Measurements from ENCODE around the gene SF3B1.
A peak's percentile ranks its signal among the peaks of the same experiment; 100 is the strongest.
"Not testable (repeated sequence)": the region's sequence is repeated elsewhere in the genome, so short reads cannot be mapped to it uniquely, and the experiment has no call there.

The SF3B1 gene

GRCh38 chr2:197379308-197379917, 55.4 kb downstream of the SF3B1 start:
- DNase-seq, result not testable (repeated sequence)

DNA sequence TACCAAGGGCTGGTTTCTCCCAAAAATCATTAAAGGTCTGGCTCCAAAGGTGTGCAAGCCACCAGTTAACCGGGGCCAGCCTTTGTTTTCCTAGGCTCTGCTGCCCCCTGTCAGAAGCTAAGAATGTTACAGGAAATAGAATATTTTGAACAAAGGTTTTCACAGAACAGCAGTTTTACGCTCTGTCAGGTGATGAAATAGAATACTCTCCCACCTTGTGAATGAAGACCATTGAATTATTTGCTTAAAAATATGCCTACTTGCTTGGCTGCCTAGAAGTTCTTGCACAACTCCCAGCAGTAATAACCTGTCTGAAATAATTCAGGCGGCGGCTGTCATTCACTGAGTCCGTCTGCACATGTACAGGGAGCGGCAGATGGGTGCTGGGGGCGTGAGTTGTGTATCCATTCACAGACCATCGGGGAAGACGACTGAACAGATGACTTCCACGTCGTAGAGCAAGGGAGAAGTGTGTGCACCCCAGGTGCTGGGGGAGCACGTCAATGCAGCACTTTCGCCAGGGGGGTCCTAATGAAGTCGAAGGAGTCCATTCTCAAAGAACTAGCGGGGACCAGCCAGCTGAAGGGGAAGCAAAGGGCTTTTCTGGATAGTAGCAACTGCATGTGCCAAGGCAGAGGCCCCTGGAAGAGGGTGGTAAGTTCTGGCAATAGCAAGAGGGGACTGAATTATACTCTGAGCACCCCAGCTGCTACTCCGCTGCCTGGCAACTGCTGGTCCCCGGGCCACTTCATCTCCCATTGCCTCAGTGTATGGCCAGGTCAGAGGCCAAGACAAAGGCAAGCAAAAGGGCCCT, 56.1 kb downstream of the SF3B1 start:
- peak; percentile 34 for DNase-seq

DNA sequence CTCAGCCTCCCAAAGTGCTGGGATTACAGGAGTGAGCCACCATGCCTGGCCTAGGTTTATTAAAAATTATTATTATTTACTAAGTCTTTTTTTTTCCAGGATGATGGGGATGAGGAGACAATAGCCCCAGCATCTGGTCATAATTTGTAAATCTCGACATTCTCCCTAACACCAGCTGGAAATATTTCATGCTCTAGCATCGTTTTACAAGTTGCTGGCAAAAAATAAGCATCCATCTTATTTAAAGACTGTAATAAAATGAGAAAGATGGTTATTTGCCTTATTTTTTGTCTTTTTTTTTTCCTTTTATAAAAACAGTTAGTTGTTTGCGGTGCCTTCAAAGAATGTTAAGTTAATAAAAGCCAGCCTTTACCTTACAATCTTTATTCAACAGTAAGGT, 56.7 kb downstream of the SF3B1 start:
- no peak for DNase-seq

- no peak for DNase-seq
Measured at GRCh38 chr2:197377670-197378069, 57.2 kb downstream of the SF3B1 start.

GRCh38 chr2:197372592-197372991, 62.2 kb downstream of the SF3B1 start:
- no peak for DNase-seq

DNA sequence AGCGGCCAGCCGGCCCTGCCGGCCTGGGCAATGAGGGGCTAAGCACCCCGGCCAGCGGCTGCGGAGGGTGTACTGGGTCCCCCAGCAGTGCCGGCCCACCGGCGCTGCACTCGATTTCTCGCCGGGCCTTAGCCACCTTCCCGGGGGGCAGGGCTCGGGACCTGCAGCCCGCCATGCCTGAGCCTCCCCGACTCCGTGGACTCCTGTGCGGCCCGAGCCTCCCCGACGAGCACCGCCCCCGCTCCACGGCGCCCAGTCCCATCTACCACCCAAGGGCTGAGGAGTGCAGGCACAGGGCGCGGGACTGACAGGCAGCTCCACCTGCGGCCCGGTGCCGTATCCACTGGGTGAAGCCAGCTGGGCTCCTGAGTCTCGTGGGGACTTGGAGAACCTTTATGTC, 64.2 kb downstream of the SF3B1 start:
- DNase-seq, result not testable (repeated sequence)

DNA sequence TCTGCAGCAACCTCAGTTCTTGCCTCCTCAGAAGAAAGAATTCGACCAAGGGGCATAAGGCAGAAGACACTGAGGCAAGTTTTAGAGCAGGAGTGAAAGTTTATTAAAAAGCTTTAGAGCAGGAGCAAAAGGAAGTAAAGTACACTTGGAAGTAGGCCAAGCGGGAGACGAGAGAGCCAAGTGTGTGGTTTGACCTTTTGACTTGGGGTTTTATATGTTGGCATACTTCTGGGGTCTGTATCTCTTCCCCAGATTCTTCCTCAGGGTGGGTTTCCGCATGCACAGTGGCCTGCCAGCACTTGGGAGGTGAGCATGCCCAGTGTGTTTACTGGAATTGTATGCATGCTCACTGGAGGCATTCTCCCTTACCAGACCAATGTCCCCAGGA, 64.9 kb downstream of the SF3B1 start:
- no peak for DNase-seq

DNA sequence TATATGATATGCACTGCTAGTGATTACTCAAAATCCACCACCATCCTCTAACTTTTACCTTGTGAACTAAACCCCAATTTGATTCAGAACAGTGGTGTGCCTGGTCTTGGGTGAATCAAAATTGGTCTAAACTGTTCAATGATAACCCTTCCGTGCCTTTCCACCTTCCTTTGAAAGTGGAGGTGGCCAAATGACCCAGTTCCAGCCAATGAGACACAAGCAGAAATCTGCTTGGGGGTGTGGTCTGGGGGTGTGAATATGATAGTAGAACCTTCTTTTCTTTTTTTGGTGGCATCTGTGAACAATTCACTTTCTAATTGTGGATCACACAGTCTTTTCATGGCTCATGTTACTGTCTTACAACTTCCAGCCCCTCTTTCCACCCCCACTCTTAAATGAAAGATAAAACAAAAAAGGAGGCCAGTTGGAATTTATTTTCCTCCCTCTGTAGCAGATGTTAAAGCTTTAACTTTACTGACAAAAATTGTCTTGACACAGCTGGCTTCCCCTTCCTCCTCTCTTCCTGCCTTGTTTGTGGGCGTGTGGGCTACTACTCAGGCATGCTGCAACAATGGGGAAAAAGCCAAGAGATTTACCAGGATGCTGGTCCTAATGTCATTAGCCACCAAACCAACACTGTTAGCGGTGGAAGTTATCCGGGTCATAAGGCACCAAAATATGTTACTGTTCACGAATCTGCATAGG, 65.4 kb downstream of the SF3B1 start:
- no peak for DNase-seq

DNA sequence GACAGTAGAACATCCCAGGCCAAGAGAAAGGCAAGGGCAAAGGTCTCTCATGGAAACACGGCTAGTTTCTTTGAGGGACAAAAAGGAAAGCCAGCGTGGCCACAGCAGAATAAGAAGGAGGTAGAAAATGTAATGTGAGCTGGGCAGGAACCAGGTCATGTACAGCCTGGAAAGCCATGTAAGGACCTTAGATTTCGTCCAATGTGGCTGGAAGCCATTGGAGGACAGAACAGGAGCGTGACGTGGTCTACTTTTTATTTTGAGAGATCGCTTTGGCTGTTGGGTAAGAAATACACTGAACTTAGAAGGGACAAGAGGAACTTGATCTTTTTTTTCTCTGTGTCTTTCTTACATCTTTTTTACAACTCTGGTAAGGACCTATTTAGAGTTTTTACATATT, 66.4 kb downstream of the SF3B1 start:
- no peak for DNase-seq

DNA sequence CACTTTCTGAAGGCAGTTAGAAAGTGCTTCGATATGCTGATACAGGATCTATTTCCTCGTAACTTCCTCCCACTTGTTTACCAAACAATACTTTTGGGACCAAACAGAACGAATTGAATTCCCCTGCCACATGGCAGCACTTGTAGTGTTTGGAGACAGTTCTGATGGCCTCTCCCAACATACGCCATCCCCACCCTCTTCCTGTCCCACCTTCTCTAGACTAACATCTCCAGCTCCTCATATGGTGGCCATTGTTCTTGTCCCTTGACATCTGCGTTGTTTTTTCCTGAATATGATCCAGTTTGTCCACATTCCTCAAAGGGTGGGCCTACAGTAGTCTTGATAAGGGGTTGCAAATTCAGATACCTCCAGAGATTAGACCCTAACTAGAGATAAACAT, 70.8 kb downstream of the SF3B1 start:
- no peak for DNase-seq

GRCh38 chr2:197360744-197361156, 74.1 kb downstream of the SF3B1 start:
- peak; percentile 21 for DNase-seq

DNA sequence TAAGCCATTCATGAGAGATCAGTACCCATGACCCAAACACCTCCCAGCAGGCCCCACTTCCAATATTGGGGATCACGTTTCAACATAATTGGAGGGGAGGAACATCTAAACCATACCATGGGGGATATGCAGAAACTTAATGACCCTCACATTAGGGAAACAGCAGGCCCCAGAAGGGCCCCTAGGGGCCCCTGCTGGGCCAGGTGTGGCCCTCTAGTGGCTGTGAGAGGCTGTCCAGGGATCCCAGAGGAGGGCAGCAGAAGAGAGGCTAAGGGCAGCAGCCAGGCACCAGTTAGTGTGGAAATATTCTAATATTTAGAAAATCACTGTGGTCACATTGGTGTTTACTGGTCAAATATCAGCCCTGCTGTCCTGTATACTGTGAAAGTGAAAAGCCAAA, 75.0 kb downstream of the SF3B1 start:
- DNase-seq, result no peak

DNA sequence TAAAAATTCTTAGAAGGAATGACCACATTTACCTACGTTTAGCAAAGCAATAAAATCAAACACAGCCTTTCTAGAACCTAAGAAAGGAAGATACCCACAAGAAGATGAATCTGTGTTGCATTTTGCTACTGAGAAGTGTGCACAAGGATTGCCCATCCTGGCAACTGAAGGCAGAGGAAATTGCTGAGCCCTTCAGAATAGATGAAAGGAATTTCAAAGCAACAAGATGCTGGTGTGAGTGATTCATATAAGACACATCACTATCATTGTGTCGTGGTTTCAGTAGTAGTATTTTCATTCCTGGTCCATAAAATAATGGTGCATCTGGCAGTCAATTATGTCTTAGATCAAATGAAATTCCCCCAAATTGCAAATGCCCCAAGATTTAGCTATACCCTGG, 75.9 kb downstream of the SF3B1 start:
- DNase-seq, result no peak

DNA sequence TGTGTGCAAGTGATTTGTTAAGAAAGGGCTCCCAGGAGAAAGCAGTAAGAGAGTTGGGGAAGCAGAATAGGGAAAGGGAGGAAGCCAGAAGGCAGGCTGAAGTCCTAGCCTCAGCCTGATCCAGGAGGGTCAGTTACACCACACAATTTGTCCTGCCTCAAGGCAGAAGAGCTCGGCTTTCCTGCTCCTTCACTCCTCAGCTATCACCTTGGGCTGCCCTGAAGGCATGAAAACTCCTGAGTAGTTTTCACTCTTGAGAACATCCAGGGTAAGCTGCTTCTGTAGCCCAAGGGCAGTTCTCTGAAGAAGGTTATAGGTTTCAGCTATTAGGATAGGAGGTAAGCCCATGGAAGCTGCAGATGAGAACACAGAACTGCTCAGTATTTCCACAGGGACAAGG, 76.8 kb downstream of the SF3B1 start:
- no peak for DNase-seq

- DNase-seq, result no peak
Measured at GRCh38 chr2:197356136-197356535, 78.7 kb downstream of the SF3B1 start.

DNA sequence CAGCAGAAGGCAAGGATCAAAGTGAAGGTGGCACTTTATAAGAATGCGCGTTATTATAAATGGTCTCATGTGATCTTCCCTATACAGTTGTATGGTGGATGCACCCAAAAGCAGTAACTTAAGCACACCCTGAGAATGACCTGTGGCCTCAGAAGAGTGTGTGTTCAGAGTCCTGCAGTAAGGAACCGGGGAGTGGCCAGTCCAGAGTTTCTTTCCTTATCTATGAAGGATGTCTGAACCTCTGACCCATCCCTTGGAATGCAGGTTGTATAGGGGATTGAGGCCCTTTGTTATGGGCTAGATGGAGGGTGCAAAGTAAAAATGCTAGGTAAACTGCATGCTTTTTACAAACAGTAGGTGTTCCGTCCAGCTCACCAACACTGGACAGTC, 80.7 kb downstream of the SF3B1 start:
- DNase-seq, result no peak

GRCh38 chr2:197353393-197354168, 81.2 kb downstream of the SF3B1 start:
- DNase-seq, result no peak

- DNase-seq, result no peak
Measured at GRCh38 chr2:197349699-197350098, 85.1 kb downstream of the SF3B1 start.

DNA sequence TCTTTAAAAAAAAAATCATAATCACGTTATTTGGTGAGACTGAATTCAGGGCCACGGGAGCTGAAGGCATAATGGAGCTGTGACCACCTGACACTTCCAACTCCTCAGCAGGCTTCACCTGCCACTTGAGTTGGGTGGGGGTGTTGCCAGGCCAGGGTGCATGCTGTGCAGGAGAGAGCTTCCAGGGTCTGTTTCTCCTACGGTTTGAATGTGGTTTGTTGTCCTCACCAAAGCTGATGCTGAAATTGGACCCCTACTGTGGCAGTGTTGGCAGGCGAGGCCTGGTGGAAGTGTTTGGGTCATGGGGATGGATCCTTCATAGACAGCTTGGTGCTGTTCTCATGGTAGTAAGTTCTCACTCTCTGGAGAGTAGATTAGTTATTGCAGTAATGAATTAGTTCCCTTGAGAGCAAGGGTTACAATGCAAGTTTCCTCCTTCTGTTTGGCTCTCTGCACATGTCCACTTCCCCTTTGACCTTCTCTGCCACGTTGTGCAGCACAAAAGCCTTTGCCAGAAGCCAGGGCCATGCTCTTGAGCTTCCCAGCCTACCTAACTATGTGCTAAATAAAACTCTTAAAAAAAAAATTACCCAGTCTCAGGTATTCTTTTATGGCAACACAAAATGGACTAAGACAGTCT, 86.0 kb downstream of the SF3B1 start:
- no peak for DNase-seq

- no peak for DNase-seq
Measured at GRCh38 chr2:197345846-197346370, 88.9 kb downstream of the SF3B1 start.

DNA sequence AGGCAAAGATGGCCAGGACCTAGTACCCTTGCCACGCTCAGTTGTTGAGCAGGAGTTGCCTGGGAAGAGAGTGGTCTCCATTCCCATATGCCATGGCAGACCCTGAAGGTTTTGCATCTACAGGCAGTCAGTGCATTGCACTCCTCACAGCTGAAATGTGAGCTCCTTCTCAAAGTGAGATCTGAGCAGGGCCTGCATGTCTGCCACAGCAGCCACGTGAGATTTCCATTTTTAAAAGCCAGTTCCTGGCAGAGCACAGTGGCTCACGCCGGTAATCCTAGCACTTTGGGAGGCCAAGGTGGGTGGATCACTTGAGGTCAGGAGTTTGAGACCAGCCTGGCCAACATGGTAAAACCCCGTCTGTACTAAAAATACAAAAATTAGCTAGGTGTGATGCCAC, 90.9 kb downstream of the SF3B1 start:
- not testable (repeated sequence) for DNase-seq

DNA sequence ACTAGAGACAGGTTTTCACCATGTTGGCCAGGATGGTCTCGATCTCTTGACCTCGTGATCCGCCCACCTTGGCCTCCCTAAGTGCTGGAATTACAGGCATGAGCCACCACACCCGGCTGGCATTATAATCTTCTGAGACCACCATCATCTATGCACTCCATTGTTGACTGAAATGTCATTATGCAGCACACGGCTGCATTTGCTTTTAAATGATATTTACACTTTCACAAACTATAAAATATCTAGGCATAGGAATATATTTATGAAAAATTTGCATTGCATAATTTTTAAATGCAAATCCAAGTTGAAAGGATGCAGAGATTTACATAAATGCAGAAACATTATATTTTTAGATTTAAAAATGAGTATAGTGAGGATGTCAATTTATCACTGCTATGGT, 94.2 kb downstream of the SF3B1 start:
- DNase-seq, result no peak

All from DMS79 (cell line).